Neural crest cell (in vitro differentiated cells): ENCODE data around the gene FBXW2. TPM values are rescaled to one million over a fixed set of nuclear protein-coding genes. Genes with fewer than 3 reads are reported as not detected.

ENCODE experiments used
- DNase-seq: peaks from one replicate; pipeline ENCODE4 v3.0.0; 2021; ENCODE audit warnings: low read depth, mixed read lengths, low spot score
- H3K27ac Mint-ChIP-seq: one replicate; pipeline ENCODE4 v1.8.0; 2021; ENCODE audit warnings: mild to moderate bottlenecking, mixed read lengths; ENCODE audit not compliant: unreplicated experiment
- H3K27me3 Mint-ChIP-seq: 2 replicates; pipeline ENCODE4 v1.8.0; 2021; ENCODE audit warnings: low read depth, mild to moderate bottlenecking, mixed read lengths
- H3K36me3 Mint-ChIP-seq: 2 replicates; pipeline ENCODE4 v1.8.0; 2021; ENCODE audit warnings: low read depth, mild to moderate bottlenecking, mixed read lengths
- H3K4me1 Mint-ChIP-seq: 2 replicates; pipeline ENCODE4 v1.8.0; 2021; ENCODE audit warnings: mixed read lengths
- H3K4me3 Mint-ChIP-seq: one replicate; pipeline ENCODE4 v1.8.0; 2021; ENCODE audit warnings: mild to moderate bottlenecking, mixed read lengths
- H3K9me3 Mint-ChIP-seq: 2 replicates; pipeline ENCODE4 v1.8.0; 2021; ENCODE audit warnings: mixed read lengths
- total RNA-seq: library from RNA; stranded (reverse); gene quantifications from 2 replicates; pipeline ENCODE4 v1.2.1, GENCODE V29; 2021
- TF ChIP-seq, protein P1 (sequence below): fragments of 200-600 bp; sonication (generic); conservative IDR thresholded peaks from 2 replicates; pipeline ENCODE4 v1.5.0; 2021; ENCODE audit warnings: antibody characterized with exemption, mild to moderate bottlenecking

Gene FBXW2
- total RNA-seq, 1 donor from 2014 or later, result 63.3 TPM

DNA sequence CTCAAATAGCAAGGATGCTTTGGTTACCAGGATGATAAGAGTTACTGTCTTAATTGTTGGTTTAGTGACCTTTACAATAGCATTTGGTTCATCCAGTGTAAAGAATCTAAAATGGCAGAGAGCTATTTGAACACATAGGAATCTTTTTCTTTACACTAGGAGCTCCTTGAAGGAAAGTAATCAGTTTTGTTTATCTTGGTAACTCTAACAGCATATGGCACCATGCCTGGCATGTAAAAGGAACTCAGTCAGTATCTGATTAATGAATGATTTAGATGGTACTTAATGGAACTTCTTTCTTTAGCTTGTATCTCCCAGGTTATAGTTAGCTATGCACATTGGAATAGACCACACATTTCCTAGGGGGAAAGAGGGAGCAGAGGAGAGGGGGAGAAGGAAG is 39.6 kb upstream of the FBXW2 start:
- Mint-ChIP-seq H3K4me1 (peaks cover 2% of the 10 kb centered on the region), H3K27ac (no peak overlapping the region), H3K27me3 (no peaks in the 10 kb centered on the region), H3K4me3 (no peak overlapping the region), H3K36me3 (peaks cover 31% of the 10 kb centered on the region), H3K9me3 (no peaks in the 10 kb centered on the region)
- TF ChIP-seq, protein P1, sequence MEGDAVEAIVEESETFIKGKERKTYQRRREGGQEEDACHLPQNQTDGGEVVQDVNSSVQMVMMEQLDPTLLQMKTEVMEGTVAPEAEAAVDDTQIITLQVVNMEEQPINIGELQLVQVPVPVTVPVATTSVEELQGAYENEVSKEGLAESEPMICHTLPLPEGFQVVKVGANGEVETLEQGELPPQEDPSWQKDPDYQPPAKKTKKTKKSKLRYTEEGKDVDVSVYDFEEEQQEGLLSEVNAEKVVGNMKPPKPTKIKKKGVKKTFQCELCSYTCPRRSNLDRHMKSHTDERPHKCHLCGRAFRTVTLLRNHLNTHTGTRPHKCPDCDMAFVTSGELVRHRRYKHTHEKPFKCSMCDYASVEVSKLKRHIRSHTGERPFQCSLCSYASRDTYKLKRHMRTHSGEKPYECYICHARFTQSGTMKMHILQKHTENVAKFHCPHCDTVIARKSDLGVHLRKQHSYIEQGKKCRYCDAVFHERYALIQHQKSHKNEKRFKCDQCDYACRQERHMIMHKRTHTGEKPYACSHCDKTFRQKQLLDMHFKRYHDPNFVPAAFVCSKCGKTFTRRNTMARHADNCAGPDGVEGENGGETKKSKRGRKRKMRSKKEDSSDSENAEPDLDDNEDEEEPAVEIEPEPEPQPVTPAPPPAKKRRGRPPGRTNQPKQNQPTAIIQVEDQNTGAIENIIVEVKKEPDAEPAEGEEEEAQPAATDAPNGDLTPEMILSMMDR, result no peak
- no peak for DNase-seq

DNA sequence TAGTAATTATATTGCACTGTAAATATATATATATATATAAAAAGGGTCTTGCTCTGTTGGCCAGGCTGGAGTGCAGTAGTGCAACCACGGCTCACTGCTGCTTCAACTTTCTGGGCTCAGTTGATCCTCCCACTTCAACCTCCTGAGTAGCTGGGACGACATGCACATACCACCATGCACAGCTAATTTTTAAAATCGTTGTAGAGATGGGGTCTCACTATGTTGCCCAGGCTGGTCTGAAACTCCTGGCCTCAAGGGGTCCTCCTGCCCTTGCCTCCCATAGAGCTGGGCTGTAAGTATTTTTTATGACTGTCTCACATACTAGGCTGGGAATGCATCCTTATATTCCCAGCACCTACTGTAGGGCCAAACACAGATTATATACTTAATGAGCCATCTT is 37.6 kb upstream of the FBXW2 start:
- H3K27me3 Mint-ChIP-seq, result no peaks in the 10 kb centered on the region
- no peak overlapping the region for H3K4me3 Mint-ChIP-seq
- TF ChIP-seq, protein P1, result no peak
- peaks cover 44% of the 10 kb centered on the region for H3K36me3 Mint-ChIP-seq
- H3K9me3 Mint-ChIP-seq, result no peaks in the 10 kb centered on the region
- no peak for DNase-seq
- H3K27ac Mint-ChIP-seq, result no peak overlapping the region
- H3K4me1 Mint-ChIP-seq, result no peaks in the 10 kb centered on the region

DNA sequence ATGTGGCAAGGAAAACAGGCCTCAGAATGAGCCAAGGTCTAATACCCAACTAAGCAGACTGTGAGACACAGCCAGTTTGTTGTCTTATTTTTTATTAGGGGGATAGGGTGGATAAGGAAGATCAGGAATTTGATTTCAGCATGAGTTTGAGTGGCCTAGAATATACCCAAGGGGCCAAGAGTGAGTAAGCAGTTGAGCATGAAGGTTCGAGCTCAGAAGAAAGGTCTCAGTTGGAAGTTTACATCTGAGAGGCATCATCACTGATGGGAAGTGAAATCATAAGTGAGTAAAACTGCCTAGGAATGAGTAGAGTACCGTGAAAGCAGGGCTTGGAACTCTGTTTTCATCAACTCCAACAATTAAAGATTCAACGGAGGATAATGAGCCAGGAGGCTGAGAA is 36.9 kb upstream of the FBXW2 start:
- DNase-seq, result no peak
- Mint-ChIP-seq H3K4me3 (no peak overlapping the region), H3K36me3 (peaks cover 43% of the 10 kb centered on the region), H3K4me1 (no peaks in the 10 kb centered on the region), H3K9me3 (no peaks in the 10 kb centered on the region), H3K27me3 (no peaks in the 10 kb centered on the region), H3K27ac (no peak overlapping the region)
- TF ChIP-seq, protein P1, result no peak

DNA sequence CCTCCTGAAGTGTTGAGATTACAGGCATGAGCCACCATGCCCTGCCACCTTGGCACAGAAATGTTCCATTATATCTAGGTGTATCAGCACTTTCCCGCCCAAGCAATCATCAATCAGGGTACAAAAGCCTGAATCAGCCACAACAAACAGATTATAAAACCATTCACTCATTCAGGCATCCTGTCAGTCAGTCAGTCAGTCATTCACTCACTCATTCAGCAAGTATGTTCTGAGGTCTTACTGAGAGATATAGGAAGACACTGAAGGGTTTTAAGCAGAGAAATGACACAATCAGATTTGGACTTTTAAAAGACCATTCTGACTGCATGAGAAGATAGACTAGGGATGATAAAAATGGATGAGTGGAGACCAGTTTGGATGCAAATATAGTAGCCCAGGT is 36.4 kb upstream of the FBXW2 start:
- Mint-ChIP-seq H3K4me3 (no peak overlapping the region), H3K27me3 (no peaks in the 10 kb centered on the region), H3K27ac (no peak overlapping the region), H3K36me3 (peaks cover 45% of the 10 kb centered on the region), H3K9me3 (peaks cover 1% of the 10 kb centered on the region), H3K4me1 (no peaks in the 10 kb centered on the region)
- DNase-seq, result no peak
- TF ChIP-seq, protein P1, result no peak

DNA sequence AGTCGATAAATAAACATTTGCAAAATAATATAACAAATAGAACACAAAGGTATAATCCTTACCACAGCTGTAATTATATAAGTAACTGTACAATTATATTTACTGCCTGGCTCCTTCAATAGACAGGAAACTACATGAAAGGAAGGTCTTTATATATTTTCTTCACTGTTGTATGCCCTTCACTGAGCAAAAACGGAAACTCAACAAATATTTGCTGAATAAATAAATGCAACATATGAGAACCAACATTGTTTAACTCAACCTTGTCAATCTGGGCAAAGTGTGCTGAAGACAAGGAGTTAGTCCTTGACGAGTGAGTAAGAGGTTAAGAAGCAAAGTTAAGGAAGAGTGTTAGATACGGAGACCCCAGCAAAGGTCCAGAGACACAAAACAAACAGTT is 26.9 kb upstream of the FBXW2 start:
- no peak for DNase-seq
- no peaks in the 10 kb centered on the region for H3K27me3 Mint-ChIP-seq
- H3K4me1 Mint-ChIP-seq, result no peaks in the 10 kb centered on the region
- H3K27ac Mint-ChIP-seq, result no peak overlapping the region
- peaks cover 32% of the 10 kb centered on the region for H3K36me3 Mint-ChIP-seq
- H3K4me3 Mint-ChIP-seq, result no peak overlapping the region
- TF ChIP-seq, protein P1, result no peak
- H3K9me3 Mint-ChIP-seq, result peaks cover 2% of the 10 kb centered on the region

DNA sequence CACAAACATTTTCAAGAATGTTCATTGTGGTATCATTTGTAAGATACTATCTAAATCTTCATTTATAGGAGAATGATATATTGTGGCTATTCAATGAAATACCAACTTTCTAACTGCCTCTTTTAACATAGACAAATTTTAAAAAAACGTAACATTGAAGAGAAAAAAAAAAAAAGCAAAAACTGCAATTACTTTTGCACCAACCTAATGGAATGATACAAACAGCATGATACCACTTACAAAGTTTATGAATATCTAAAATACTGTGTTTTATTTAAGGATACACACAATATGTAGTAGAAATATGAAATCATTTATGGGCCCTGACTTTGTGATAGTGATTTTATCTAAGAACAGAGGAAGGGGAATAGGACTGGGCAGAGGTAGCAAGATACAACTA is 25.4 kb upstream of the FBXW2 start:
- Mint-ChIP-seq H3K36me3 (peaks cover 23% of the 10 kb centered on the region), H3K27ac (no peak overlapping the region), H3K4me1 (no peaks in the 10 kb centered on the region), H3K4me3 (no peak overlapping the region), H3K27me3 (no peaks in the 10 kb centered on the region), H3K9me3 (no peaks in the 10 kb centered on the region)
- DNase-seq, result no peak
- TF ChIP-seq, protein P1, result no peak
